Keratinocyte (primary cell): ENCODE data around the gene VKORC1L1.

Experiments
- EZH2 ChIP-seq: IDR thresholded peaks from one replicate; pipeline ENCODE4 v1.6.1; 2012; ENCODE audit warnings: inconsistent platforms, mild to moderate bottlenecking, low read length, moderate library complexity
- TF ChIP-seq, protein P1 (sequence below), 3 experiments: IDR thresholded peaks in 1 of 3; conservative IDR thresholded peaks in 1 of 3; optimal IDR thresholded peaks in 1 of 3; 2 replicates in 2 of 3; 3 replicates in 1 of 3; pipeline versions ENCODE3 to v1.5.1; 2011; ENCODE audit warnings: low read length in 3 of 3, mild to moderate bottlenecking in 3 of 3, moderate library complexity in 2 of 3, control low read depth in 1 of 3, inconsistent platforms in 1 of 3; ENCODE audit not compliant: insufficient read depth in 2 of 3; ENCODE audit errors: extremely low read depth in 1 of 3

DNA sequence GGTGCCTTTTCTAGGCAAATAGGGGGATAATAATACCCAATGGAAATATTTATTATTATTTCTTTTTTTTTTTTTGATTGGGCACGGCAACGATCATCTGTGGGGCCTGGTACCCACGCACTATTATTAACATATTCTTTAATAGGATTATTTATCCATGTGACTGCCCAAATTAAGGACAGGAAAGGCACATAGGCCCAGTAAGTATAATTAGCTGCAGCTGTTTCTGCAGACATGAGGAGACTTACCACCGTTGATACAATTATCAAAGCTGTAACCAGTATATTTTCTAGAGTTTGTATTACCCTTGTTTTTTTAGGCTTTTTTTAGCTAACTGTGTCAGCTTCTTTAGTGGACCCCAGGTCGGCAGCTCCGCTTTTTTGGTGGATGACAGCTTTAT lies 134.4 kb downstream of the VKORC1L1 start:
- TF ChIP-seq, protein P1, sequence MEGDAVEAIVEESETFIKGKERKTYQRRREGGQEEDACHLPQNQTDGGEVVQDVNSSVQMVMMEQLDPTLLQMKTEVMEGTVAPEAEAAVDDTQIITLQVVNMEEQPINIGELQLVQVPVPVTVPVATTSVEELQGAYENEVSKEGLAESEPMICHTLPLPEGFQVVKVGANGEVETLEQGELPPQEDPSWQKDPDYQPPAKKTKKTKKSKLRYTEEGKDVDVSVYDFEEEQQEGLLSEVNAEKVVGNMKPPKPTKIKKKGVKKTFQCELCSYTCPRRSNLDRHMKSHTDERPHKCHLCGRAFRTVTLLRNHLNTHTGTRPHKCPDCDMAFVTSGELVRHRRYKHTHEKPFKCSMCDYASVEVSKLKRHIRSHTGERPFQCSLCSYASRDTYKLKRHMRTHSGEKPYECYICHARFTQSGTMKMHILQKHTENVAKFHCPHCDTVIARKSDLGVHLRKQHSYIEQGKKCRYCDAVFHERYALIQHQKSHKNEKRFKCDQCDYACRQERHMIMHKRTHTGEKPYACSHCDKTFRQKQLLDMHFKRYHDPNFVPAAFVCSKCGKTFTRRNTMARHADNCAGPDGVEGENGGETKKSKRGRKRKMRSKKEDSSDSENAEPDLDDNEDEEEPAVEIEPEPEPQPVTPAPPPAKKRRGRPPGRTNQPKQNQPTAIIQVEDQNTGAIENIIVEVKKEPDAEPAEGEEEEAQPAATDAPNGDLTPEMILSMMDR (optimal IDR thresholded peaks at IDR 0.05 in 1 of 3, IDR thresholded peaks at IDR 0.05 in 1 of 3, conservative IDR thresholded peaks at IDR 0.05 in 1 of 3; ENCODE audit: extremely low read depth in 1 of 3, insufficient read depth in 2 of 3, low read length in 3 of 3) = no peak
- no peak for TF ChIP-seq EZH2
